ENCODE data around the gene AZU1. TPM values are rescaled to one million over a fixed set of nuclear protein-coding genes. Genes with fewer than 3 reads are reported as not detected.

AZU1 gene
- total RNA-seq, 1 donor from 2014 or later, result 0.41 TPM

GRCh38 chr19:872266-872951 is 44.8 kb downstream of the AZU1 start:
- Mint-ChIP-seq H3K4me1 (ENCODE audit: unreplicated experiment) (peaks cover 6% of the 10 kb centered on the region), H3K36me3 (peaks cover 10% of the 10 kb centered on the region), H3K27me3 (no peaks in the 10 kb centered on the region), H3K9me3 (no peaks in the 10 kb centered on the region), H3K4me3 (peak overlapping the region; percentile 51), H3K27ac (peak overlapping the region; percentile 84)
- TF ChIP-seq, protein P1, sequence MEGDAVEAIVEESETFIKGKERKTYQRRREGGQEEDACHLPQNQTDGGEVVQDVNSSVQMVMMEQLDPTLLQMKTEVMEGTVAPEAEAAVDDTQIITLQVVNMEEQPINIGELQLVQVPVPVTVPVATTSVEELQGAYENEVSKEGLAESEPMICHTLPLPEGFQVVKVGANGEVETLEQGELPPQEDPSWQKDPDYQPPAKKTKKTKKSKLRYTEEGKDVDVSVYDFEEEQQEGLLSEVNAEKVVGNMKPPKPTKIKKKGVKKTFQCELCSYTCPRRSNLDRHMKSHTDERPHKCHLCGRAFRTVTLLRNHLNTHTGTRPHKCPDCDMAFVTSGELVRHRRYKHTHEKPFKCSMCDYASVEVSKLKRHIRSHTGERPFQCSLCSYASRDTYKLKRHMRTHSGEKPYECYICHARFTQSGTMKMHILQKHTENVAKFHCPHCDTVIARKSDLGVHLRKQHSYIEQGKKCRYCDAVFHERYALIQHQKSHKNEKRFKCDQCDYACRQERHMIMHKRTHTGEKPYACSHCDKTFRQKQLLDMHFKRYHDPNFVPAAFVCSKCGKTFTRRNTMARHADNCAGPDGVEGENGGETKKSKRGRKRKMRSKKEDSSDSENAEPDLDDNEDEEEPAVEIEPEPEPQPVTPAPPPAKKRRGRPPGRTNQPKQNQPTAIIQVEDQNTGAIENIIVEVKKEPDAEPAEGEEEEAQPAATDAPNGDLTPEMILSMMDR (conservative IDR thresholded peaks at IDR 0.05), result no peak
- no peak for DNase-seq (ENCODE audit: extremely low spot score, unreplicated experiment)

DNA sequence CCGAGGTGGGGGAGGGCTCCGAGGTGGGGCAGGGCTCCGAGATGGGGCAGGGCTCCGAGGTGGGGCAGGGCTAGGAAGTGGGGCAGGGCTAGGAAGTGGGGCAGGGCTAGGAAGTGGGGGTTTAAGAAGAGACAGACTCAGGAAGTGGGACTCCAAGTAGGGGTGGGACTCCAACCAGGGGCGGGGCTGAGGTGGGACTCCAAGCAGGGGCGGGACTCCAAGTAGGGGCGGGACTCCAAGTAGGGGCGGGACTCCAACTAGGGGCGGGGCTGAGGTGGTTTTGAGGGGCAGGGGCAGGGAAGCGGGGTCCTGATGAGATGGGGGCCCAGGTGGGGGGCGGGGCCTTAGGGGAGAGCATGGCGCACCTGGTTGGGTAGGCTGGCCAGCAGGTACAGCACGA is 45.4 kb downstream of the AZU1 start:
- no peak for DNase-seq (ENCODE audit: extremely low spot score, unreplicated experiment)
- H3K4me1 Mint-ChIP-seq (ENCODE audit: unreplicated experiment), result peaks cover 3% of the 10 kb centered on the region
- H3K9me3 Mint-ChIP-seq, result no peaks in the 10 kb centered on the region
- H3K27ac Mint-ChIP-seq, result no peak overlapping the region
- no peak overlapping the region for H3K4me3 Mint-ChIP-seq
- peaks cover 7% of the 10 kb centered on the region for H3K36me3 Mint-ChIP-seq
- TF ChIP-seq, protein P1 (conservative IDR thresholded peaks at IDR 0.05), result no peak
- no peaks in the 10 kb centered on the region for H3K27me3 Mint-ChIP-seq

DNA sequence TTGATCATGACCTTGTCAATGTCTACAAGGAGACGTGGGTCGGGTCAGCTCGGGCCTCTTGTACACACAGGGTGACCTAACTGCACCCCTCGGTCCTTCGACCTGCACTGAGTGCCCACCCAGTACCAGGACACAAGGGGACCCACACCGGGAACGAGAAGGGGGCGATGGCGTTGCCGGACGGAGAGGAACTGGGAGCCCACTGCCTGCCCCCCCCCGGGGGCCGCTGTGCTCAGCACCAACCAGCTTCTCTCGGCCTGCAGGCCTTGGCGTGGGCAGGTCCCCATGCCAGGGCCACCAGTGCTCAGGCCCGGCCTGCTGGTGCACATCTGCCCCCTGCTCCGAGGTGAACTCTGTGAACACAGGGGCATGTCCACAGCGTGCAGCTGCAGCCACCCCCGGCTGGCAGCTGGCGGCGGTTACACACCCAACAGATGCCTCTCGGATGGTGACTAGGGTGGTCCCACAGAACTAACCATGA is 46.0 kb downstream of the AZU1 start:
- H3K4me1 Mint-ChIP-seq (ENCODE audit: unreplicated experiment), result peaks cover 3% of the 10 kb centered on the region
- TF ChIP-seq, protein P1 (conservative IDR thresholded peaks at IDR 0.05), result no peak

GRCh38 chr19:875265-875879 is 47.7 kb downstream of the AZU1 start:
- TF ChIP-seq, protein P1 (conservative IDR thresholded peaks at IDR 0.05), result no peak
- Mint-ChIP-seq H3K9me3 (no peaks in the 10 kb centered on the region), H3K27ac (no peak overlapping the region), H3K4me3 (no peak overlapping the region), H3K27me3 (no peaks in the 10 kb centered on the region), H3K4me1 (ENCODE audit: unreplicated experiment) (peaks cover 3% of the 10 kb centered on the region), H3K36me3 (peaks cover 3% of the 10 kb centered on the region)
- DNase-seq (ENCODE audit: extremely low spot score, unreplicated experiment), result no peak

More for the DNA sequence above, 46.0 kb downstream of the AZU1 start:
- H3K4me3 Mint-ChIP-seq, result no peak overlapping the region
- no peak overlapping the region for H3K27ac Mint-ChIP-seq
- no peak for DNase-seq (ENCODE audit: extremely low spot score, unreplicated experiment)
- H3K36me3 Mint-ChIP-seq, result peaks cover 7% of the 10 kb centered on the region
- H3K27me3 Mint-ChIP-seq, result no peaks in the 10 kb centered on the region
- H3K9me3 Mint-ChIP-seq, result no peaks in the 10 kb centered on the region

GRCh38 chr19:876089-876488 is 48.5 kb downstream of the AZU1 start:
- Mint-ChIP-seq H3K4me1 (ENCODE audit: unreplicated experiment) (peaks cover 3% of the 10 kb centered on the region), H3K27ac (no peak overlapping the region), H3K9me3 (no peaks in the 10 kb centered on the region), H3K27me3 (no peaks in the 10 kb centered on the region), H3K36me3 (peaks cover 3% of the 10 kb centered on the region), H3K4me3 (no peak overlapping the region)
- TF ChIP-seq, protein P1 (conservative IDR thresholded peaks at IDR 0.05), result no peak
- no peak for DNase-seq (ENCODE audit: extremely low spot score, unreplicated experiment)
